Calu3 (cell line): ENCODE data around the gene TDRD9. TPM values are rescaled to one million over a fixed set of nuclear protein-coding genes. Genes with fewer than 3 reads are reported as not detected.

Experiments
- BruUV-seq: library from RNA; stranded (reverse); fragments of 400-500 nt; replicated peaks from 2 replicates; lab custom pipeline; 2021; lab: Mats Ljungman, UMichigan
- CTCF ChIA-PET: fragments of 300-600 bp; sonication (Branson Sonifier 250); formaldehyde crosslinking; loops from one replicate; lab custom pipeline; 2022; ENCODE audit warnings: antibody characterized with exemption; lab: Charles Lee
- DNase-seq: peaks from one replicate; pipeline ENCODE4 v3.0.0; 2022
- H3K27ac Mint-ChIP-seq: one replicate; pipeline ENCODE4 v1.8.0; 2022; ENCODE audit warnings: mixed read lengths; ENCODE audit not compliant: unreplicated experiment
- H3K27me3 Mint-ChIP-seq: one replicate; pipeline ENCODE4 v1.8.0; 2022; ENCODE audit warnings: mixed read lengths; ENCODE audit not compliant: unreplicated experiment
- H3K36me3 Mint-ChIP-seq: one replicate; pipeline ENCODE4 v1.8.0; 2022; ENCODE audit warnings: mild to moderate bottlenecking, moderate library complexity, mixed read lengths; ENCODE audit not compliant: insufficient read depth, unreplicated experiment
- H3K4me1 Mint-ChIP-seq: one replicate; pipeline ENCODE4 v1.8.0; 2022; ENCODE audit warnings: mild to moderate bottlenecking, low read depth, mixed read lengths; ENCODE audit not compliant: unreplicated experiment
- H3K4me3 Mint-ChIP-seq: one replicate; pipeline ENCODE4 v1.8.0; 2022; ENCODE audit warnings: mild to moderate bottlenecking, low read depth, moderate library complexity, mixed read lengths; ENCODE audit not compliant: unreplicated experiment
- H3K9me3 Mint-ChIP-seq: one replicate; pipeline ENCODE4 v1.8.0; 2022; ENCODE audit warnings: low read depth, mixed read lengths; ENCODE audit not compliant: unreplicated experiment
- CTCF ChIP-seq: fragments of 200-600 bp; IDR thresholded peaks from one replicate; pipeline ENCODE4 v1.8.0; 2022; ENCODE audit warnings: antibody characterized with exemption; ENCODE audit not compliant: unreplicated experiment
- intact Hi-C: fragments of 100-400 bp; cut with micrococcal nuclease; formaldehyde crosslinking; loops from one replicate; pipeline ENCODE4 v1.10.0; 2022; ENCODE audit not compliant: unreplicated experiment
- total RNA-seq: library from RNA; stranded (reverse); gene quantifications from 2 replicates; pipeline ENCODE4 v1.2.3, GENCODE V29; 2022

TDRD9 gene
- total RNA-seq, 1 experiment from 2014 or later, result not detected

- Mint-ChIP-seq H3K4me1 (no peaks in the 10 kb centered on the region), H3K27me3 (peaks cover 70% of the 10 kb centered on the region), H3K9me3 (no peaks in the 10 kb centered on the region), H3K27ac (no peak overlapping the region), H3K36me3 (no peaks in the 10 kb centered on the region), H3K4me3 (no peak overlapping the region)
- intact Hi-C loops, result no loop called here
- no peak for TF ChIP-seq CTCF
- CTCF ChIA-PET, result no interaction called here
- BruUV-seq, result no TSS peak
- DNase-seq, result no peak
Observed at GRCh38 chr14:104080376-104081260, 152.4 kb downstream of the TDRD9 start.

DNA sequence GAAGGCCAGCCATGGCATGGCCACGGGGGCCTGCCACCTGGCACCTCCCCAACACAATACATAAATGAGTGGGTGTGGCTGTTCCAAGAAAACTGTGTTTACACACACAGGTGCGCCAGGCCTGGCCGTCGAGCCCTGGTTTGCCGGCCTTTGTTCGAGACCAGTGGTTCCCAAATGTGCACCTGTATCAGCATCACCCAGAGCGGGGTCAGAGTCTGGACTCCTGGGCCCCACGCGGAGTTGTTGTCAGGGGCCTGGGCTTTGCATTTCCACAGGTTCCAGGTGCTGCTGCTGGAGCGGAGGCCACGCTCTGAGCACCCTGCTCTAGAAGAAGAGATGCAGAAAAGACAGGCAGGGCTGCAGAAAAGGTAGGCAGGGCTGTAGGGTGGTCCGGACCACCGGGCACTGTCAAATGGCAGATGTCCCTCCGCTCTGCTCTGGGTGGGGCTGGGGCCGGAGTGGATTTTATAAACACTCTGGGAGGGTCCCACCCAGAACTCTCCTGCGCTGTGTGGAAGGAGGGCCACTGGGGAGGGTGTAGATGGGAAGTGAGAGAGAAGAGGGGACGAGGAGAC is 153.1 kb downstream of the TDRD9 start:
- TF ChIP-seq CTCF, result no peak
- Mint-ChIP-seq H3K27ac (no peak overlapping the region), H3K27me3 (peaks cover 63% of the 10 kb centered on the region), H3K9me3 (no peaks in the 10 kb centered on the region), H3K4me3 (no peak overlapping the region), H3K4me1 (no peaks in the 10 kb centered on the region), H3K36me3 (no peaks in the 10 kb centered on the region)
- CTCF ChIA-PET, result no interaction called here
- DNase-seq, result no peak
- no TSS peak for BruUV-seq
- intact Hi-C loops, result no loop called here

DNA sequence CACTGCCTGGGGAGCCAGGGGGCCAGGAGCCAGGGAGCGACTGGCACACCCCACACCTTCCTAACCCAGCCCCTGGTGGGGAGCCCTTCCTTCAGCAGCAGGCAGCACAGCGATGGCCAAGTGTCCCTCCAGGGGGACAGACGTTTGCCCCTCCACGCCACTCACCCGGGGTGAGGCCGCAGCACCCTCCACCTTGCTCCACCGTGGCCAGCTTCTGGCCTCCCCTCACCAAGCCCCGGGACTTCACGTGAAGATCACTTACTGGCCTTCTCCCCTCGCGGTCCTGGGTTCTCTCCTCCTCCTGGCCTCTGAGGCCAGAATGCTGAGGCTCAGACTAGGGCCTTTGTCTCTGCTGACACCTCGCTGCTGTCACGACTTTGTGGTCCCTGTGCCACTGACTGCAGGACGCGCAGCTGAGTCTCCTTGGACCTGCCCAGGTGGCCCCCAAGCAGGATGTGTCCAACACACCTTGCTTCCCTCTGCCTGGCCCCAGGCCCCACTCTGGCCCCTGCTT is 153.8 kb downstream of the TDRD9 start:
- no peaks in the 10 kb centered on the region for H3K36me3 Mint-ChIP-seq
- no peak for DNase-seq
- TF ChIP-seq CTCF, result no peak
- H3K4me1 Mint-ChIP-seq, result no peaks in the 10 kb centered on the region
- H3K9me3 Mint-ChIP-seq, result no peaks in the 10 kb centered on the region
- no peak overlapping the region for H3K27ac Mint-ChIP-seq
- no peak overlapping the region for H3K4me3 Mint-ChIP-seq
- peaks cover 61% of the 10 kb centered on the region for H3K27me3 Mint-ChIP-seq
- CTCF ChIA-PET, result no interaction called here
- intact Hi-C loops, result no loop called here
- no TSS peak for BruUV-seq

GRCh38 chr14:104082807-104083206 is 154.6 kb downstream of the TDRD9 start:
- Mint-ChIP-seq H3K4me3 (no peak overlapping the region), H3K9me3 (no peaks in the 10 kb centered on the region), H3K27ac (no peak overlapping the region), H3K27me3 (peaks cover 68% of the 10 kb centered on the region), H3K36me3 (no peaks in the 10 kb centered on the region), H3K4me1 (no peaks in the 10 kb centered on the region)
- no TSS peak for BruUV-seq
- CTCF ChIA-PET, result no interaction called here
- no peak for DNase-seq
- TF ChIP-seq CTCF, result no peak
- intact Hi-C loops, result no loop called here
